ENCODE results near the gene ARIH2. TPM values are rescaled to one million over a fixed set of nuclear protein-coding genes. Genes with fewer than 3 reads are reported as not detected.

Gene ARIH2
- total and polyA plus RNA-seq, 2 experiments from 2014 or later, result 76.4 to 118 TPM

DNA sequence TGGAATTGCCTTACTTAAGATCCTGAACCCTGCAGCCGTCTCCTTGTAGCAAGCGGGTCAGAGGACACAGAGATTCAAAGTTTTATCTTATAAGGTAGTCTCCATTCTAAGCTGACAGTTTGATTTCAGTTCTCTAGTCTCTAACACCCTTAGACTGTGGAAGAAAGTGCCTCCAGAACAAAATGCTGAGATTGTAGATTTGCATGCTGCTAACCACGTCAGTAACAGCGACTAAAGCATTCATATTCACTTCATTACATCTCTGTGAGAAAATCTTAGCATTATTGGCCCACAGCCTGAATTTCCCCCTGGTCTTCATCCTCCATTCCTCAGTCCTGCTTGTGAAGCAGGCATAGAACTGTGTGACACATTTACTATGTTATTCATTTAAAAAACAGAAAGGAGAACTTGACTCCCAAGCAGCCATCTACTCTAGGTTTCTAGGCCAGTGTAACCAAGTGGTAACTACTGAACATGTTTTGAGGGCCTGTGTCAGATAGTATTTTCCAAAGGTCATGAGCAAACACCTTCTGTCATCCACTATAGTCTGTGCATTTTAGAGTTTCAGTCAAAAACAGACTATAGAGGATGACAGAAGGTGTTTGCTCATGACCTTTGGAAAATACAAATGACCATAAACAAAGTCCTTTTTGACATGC is 27.4 kb downstream of the ARIH2 start:
- ATAC-seq (no peak), DNase-seq (ENCODE audit: low spot score) (no peak)
- Mint-ChIP-seq H3K9me3 (no peaks in the 10 kb centered on the region), H3K4me3 (no peak overlapping the region), H3K27me3 (ENCODE audit: insufficient read depth, low read depth, poor library complexity) (peaks cover 4% of the 10 kb centered on the region), H3K27ac (no peak overlapping the region), H3K4me1 (peaks cover 9% of the 10 kb centered on the region; the same call in 2 of the 3 replicates), H3K36me3 (ENCODE audit: low read depth) (peaks cover 2% of the 10 kb centered on the region; the same call in 2 of the 3 replicates)
- H3K4me2 ChIP-seq, result no peak overlapping the region
- peaks cover 40% of the 10 kb centered on the region for H4K20me1 ChIP-seq (replicated peaks; ENCODE audit: insufficient read depth)
- no peaks in the 10 kb centered on the region for H3K27me3 ChIP-seq (ENCODE audit: insufficient read depth)
- peaks cover 5% of the 10 kb centered on the region; the same call in 1 of the 2 replicates for H3K4me1 ChIP-seq (ENCODE audit: insufficient read depth)
- H3K4me3 ChIP-seq, result no peak overlapping the region
- H3K9me2 ChIP-seq (ENCODE audit: insufficient read depth), result no peaks in the 10 kb centered on the region
- TF ChIP-seq, protein P1, sequence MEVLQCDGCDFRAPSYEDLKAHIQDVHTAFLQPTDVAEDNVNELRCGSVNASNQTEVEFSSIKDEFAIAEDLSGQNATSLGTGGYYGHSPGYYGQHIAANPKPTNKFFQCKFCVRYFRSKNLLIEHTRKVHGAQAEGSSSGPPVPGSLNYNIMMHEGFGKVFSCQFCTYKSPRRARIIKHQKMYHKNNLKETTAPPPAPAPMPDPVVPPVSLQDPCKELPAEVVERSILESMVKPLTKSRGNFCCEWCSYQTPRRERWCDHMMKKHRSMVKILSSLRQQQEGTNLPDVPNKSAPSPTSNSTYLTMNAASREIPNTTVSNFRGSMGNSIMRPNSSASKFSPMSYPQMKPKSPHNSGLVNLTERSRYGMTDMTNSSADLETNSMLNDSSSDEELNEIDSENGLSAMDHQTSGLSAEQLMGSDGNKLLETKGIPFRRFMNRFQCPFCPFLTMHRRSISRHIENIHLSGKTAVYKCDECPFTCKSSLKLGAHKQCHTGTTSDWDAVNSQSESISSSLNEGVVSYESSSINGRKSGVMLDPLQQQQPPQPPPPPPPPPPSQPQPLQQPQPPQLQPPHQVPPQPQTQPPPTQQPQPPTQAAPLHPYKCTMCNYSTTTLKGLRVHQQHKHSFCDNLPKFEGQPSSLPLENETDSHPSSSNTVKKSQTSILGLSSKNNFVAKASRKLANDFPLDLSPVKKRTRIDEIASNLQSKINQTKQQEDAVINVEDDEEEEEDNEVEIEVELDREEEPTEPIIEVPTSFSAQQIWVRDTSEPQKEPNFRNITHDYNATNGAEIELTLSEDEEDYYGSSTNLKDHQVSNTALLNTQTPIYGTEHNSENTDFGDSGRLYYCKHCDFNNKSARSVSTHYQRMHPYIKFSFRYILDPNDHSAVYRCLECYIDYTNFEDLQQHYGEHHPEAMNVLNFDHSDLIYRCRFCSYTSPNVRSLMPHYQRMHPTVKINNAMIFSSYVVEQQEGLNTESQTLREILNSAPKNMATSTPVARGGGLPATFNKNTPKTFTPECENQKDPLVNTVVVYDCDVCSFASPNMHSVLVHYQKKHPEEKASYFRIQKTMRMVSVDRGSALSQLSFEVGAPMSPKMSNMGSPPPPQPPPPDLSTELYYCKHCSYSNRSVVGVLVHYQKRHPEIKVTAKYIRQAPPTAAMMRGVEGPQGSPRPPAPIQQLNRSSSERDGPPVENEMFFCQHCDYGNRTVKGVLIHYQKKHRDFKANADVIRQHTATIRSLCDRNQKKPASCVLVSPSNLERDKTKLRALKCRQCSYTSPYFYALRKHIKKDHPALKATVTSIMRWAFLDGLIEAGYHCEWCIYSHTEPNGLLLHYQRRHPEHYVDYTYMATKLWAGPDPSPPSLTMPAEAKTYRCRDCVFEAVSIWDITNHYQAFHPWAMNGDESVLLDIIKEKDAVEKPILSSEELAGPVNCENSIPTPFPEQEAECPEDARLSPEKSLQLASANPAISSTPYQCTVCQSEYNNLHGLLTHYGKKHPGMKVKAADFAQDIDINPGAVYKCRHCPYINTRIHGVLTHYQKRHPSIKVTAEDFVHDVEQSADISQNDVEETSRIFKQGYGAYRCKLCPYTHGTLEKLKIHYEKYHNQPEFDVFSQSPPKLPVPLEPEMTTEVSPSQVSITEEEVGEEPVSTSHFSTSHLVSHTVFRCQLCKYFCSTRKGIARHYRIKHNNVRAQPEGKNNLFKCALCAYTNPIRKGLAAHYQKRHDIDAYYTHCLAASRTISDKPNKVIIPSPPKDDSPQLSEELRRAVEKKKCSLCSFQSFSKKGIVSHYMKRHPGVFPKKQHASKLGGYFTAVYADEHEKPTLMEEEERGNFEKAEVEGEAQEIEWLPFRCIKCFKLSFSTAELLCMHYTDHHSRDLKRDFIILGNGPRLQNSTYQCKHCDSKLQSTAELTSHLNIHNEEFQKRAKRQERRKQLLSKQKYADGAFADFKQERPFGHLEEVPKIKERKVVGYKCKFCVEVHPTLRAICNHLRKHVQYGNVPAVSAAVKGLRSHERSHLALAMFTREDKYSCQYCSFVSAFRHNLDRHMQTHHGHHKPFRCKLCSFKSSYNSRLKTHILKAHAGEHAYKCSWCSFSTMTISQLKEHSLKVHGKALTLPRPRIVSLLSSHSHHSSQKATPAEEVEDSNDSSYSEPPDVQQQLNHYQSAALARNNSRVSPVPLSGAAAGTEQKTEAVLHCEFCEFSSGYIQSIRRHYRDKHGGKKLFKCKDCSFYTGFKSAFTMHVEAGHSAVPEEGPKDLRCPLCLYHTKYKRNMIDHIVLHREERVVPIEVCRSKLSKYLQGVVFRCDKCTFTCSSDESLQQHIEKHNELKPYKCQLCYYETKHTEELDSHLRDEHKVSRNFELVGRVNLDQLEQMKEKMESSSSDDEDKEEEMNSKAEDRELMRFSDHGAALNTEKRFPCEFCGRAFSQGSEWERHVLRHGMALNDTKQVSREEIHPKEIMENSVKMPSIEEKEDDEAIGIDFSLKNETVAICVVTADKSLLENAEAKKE (CRISPR knock-in tag; IDR thresholded peaks at IDR 0.05), result no peak
- TF ChIP-seq EZH2 (IDR thresholded peaks at IDR 0.05; ENCODE audit: low read depth, unreplicated experiment) (no peak), NANOG (IDR thresholded peaks at IDR 0.05; ENCODE audit: borderline replicate concordance) (no peak), EZH2phosphoT487 (IDR thresholded peaks at IDR 0.05; ENCODE audit: unreplicated experiment) (no peak), POLR2AphosphoS5 (IDR thresholded peaks at IDR 0.05; ENCODE audit: low read depth) (no peak), CREB1 (CRISPR knock-in tag; IDR thresholded peaks at IDR 0.05; ENCODE audit: low read depth) (no peak), ZNF331 (CRISPR knock-in tag; IDR thresholded peaks at IDR 0.05; ENCODE audit: low read depth) (no peak), JUNB (IDR thresholded peaks at IDR 0.05; ENCODE audit: unreplicated experiment) (no peak), STAT1 (IDR thresholded peaks at IDR 0.05; ENCODE audit: unreplicated experiment) (no peak), ZNF114 (CRISPR knock-in tag; IDR thresholded peaks at IDR 0.05) (no peak)
- TF ChIP-seq, protein P2, sequence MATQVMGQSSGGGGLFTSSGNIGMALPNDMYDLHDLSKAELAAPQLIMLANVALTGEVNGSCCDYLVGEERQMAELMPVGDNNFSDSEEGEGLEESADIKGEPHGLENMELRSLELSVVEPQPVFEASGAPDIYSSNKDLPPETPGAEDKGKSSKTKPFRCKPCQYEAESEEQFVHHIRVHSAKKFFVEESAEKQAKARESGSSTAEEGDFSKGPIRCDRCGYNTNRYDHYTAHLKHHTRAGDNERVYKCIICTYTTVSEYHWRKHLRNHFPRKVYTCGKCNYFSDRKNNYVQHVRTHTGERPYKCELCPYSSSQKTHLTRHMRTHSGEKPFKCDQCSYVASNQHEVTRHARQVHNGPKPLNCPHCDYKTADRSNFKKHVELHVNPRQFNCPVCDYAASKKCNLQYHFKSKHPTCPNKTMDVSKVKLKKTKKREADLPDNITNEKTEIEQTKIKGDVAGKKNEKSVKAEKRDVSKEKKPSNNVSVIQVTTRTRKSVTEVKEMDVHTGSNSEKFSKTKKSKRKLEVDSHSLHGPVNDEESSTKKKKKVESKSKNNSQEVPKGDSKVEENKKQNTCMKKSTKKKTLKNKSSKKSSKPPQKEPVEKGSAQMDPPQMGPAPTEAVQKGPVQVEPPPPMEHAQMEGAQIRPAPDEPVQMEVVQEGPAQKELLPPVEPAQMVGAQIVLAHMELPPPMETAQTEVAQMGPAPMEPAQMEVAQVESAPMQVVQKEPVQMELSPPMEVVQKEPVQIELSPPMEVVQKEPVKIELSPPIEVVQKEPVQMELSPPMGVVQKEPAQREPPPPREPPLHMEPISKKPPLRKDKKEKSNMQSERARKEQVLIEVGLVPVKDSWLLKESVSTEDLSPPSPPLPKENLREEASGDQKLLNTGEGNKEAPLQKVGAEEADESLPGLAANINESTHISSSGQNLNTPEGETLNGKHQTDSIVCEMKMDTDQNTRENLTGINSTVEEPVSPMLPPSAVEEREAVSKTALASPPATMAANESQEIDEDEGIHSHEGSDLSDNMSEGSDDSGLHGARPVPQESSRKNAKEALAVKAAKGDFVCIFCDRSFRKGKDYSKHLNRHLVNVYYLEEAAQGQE (IDR thresholded peaks at IDR 0.05; ENCODE audit: unreplicated experiment), result no peak
- TF ChIP-seq, protein P3, sequence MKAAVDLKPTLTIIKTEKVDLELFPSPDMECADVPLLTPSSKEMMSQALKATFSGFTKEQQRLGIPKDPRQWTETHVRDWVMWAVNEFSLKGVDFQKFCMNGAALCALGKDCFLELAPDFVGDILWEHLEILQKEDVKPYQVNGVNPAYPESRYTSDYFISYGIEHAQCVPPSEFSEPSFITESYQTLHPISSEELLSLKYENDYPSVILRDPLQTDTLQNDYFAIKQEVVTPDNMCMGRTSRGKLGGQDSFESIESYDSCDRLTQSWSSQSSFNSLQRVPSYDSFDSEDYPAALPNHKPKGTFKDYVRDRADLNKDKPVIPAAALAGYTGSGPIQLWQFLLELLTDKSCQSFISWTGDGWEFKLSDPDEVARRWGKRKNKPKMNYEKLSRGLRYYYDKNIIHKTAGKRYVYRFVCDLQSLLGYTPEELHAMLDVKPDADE (IDR thresholded peaks at IDR 0.05), result no peak
- TF ChIP-seq, protein P4, sequence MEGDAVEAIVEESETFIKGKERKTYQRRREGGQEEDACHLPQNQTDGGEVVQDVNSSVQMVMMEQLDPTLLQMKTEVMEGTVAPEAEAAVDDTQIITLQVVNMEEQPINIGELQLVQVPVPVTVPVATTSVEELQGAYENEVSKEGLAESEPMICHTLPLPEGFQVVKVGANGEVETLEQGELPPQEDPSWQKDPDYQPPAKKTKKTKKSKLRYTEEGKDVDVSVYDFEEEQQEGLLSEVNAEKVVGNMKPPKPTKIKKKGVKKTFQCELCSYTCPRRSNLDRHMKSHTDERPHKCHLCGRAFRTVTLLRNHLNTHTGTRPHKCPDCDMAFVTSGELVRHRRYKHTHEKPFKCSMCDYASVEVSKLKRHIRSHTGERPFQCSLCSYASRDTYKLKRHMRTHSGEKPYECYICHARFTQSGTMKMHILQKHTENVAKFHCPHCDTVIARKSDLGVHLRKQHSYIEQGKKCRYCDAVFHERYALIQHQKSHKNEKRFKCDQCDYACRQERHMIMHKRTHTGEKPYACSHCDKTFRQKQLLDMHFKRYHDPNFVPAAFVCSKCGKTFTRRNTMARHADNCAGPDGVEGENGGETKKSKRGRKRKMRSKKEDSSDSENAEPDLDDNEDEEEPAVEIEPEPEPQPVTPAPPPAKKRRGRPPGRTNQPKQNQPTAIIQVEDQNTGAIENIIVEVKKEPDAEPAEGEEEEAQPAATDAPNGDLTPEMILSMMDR (conservative IDR thresholded peaks at IDR 0.05; ENCODE audit: low read depth in 2 of 2), result no peak
- 0 out of 2 replicates have a peak, but pooled peaks cover 5% of the 10 kb centered on the region for H3F3A ChIP-seq (replicated peaks; ENCODE audit: low read depth)
- no peaks in the 10 kb centered on the region for H3K36me3 ChIP-seq (ENCODE audit: insufficient read depth)
- no peak overlapping the region for H2AFZ ChIP-seq
- peak overlapping the region; percentile 80 for H3K27ac ChIP-seq (ENCODE audit: low read depth)
- H3K79me2 ChIP-seq (replicated peaks; ENCODE audit: insufficient read depth), result peaks cover 92% of the 10 kb centered on the region
